Raji (cell line): ENCODE results near the gene PLA2G2D.

Experiments used
- POLR2A ChIP-seq: IDR thresholded peaks from 2 replicates; pipeline ENCODE4 v1.6.1; 2011; ENCODE audit warnings: low read depth, low read length, control low read depth; ENCODE audit not compliant: insufficient read depth

PLA2G2D gene

GRCh38 chr1:20110679-20111078 is 8.7 kb downstream of the PLA2G2D start:
- TF ChIP-seq POLR2A: no peak

GRCh38 chr1:20109223-20109856 is 10.0 kb downstream of the PLA2G2D start:
- no peak for TF ChIP-seq POLR2A

GRCh38 chr1:20108366-20109123 is 10.8 kb downstream of the PLA2G2D start:
- TF ChIP-seq POLR2A: no peak

- no peak for TF ChIP-seq POLR2A
These were observed 11.5 kb downstream of the PLA2G2D start for GRCh38 chr1:20107796-20108195.

- no peak for TF ChIP-seq POLR2A
These were observed 12.0 kb downstream of the PLA2G2D start for GRCh38 chr1:20107351-20107750.

GRCh38 chr1:20105856-20106255 is 13.5 kb downstream of the PLA2G2D start:
- no peak for TF ChIP-seq POLR2A

GRCh38 chr1:20102875-20103274 is 16.5 kb downstream of the PLA2G2D start:
- TF ChIP-seq POLR2A: no peak

- no peak for TF ChIP-seq POLR2A
These were observed 18.5 kb downstream of the PLA2G2D start for GRCh38 chr1:20100632-20101355.

GRCh38 chr1:20099533-20099932 is 19.8 kb downstream of the PLA2G2D start:
- no peak for TF ChIP-seq POLR2A

- TF ChIP-seq POLR2A: no peak
These were observed 22.4 kb downstream of the PLA2G2D start for GRCh38 chr1:20096840-20097447.

- TF ChIP-seq POLR2A: no peak
These were observed 23.5 kb downstream of the PLA2G2D start for GRCh38 chr1:20095564-20096434.

GRCh38 chr1:20093940-20094391 is 25.4 kb downstream of the PLA2G2D start:
- TF ChIP-seq POLR2A: no peak

- TF ChIP-seq POLR2A: no peak
These were observed 26.0 kb downstream of the PLA2G2D start for GRCh38 chr1:20093303-20093702.

- TF ChIP-seq POLR2A: no peak
These were observed 28.7 kb downstream of the PLA2G2D start for GRCh38 chr1:20090641-20091040.
